ENCODE measurements around the gene SPTBN2. TPM values are rescaled to one million over a fixed set of nuclear protein-coding genes. Genes with fewer than 3 reads are reported as not detected.
A peak's percentile ranks its signal among the peaks of the same experiment; 100 is the strongest.
"Not testable (repeated sequence)": the region's sequence is repeated elsewhere in the genome, so short reads cannot be mapped to it uniquely, and the experiment has no call there.

SPTBN2 gene
- total RNA-seq, 2 experiments from 2014 or later: 0.31 TPM; not detected in 1

GRCh38 chr11:66641834-66642233, 87.2 kb downstream of the SPTBN2 start:
- DNase-seq (no peak), ATAC-seq (no peak)
- Mint-ChIP-seq H3K27ac (no peak overlapping the region), H3K4me1 (ENCODE audit: low read depth) (peaks cover 87% of the 10 kb centered on the region), H3K36me3 (ENCODE audit: low read depth) (peaks cover 92% of the 10 kb centered on the region), H3K4me3 (peak overlapping the region; percentile 98), H3K9me3 (ENCODE audit: insufficient read depth) (no peaks in the 10 kb centered on the region), H3K27me3 (ENCODE audit: low read depth) (no peaks in the 10 kb centered on the region)
- CTCF ChIA-PET: interaction anchor here (0.7 to 1.4 kb wide), 2 partner anchors 36 kb away, joined by 4 to 5 read pairs; partner anchors contain the start of gene RBM4B
- POLR2A ChIA-PET: interaction anchor here (6.3 kb wide), 1 partner anchor 26 kb away, joined by 78 read pairs; the partner anchor contains the start of gene RBM14

DNA sequence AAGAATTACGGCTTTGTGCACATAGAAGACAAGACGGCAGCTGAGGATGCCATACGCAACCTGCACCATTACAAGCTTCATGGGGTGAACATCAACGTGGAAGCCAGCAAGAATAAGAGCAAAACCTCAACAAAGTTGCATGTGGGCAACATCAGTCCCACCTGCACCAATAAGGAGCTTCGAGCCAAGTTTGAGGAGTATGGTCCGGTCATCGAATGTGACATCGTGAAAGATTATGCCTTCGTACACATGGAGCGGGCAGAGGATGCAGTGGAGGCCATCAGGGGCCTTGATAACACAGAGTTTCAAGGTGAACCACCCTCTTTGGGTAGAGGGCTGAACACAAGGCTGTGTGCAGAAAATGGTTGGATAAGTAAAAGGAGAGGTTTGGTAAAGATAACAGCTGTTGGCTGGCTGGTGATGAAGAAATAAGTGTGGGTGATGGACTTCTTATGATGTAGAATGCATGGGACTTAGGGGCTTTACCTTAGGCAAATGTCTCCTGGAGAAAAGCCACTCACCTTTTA, 89.1 kb downstream of the SPTBN2 start:
- not testable (repeated sequence) for H3K9me3 Mint-ChIP-seq (ENCODE audit: insufficient read depth); DNase-seq; ATAC-seq; H3K27me3 Mint-ChIP-seq (ENCODE audit: low read depth)
- H3K27ac Mint-ChIP-seq: peak overlapping the region; percentile 98
- H3K36me3 Mint-ChIP-seq (ENCODE audit: low read depth): peaks cover 83% of the 10 kb centered on the region
- POLR2A ChIA-PET: interaction anchor here (0.6 to 6.3 kb wide), 9 partner anchors 10 to 204 kb away, joined by 3 to 78 read pairs (median 8); partner anchors contain the start of genes CCDC87, CCS, RBM14 and RBM4B
- CTCF ChIA-PET: interaction anchor here (1.2 to 4.3 kb wide), 5 partner anchors 10 to 62 kb away, joined by 3 to 32 read pairs (median 11); partner anchors contain the start of genes RBM14 and RBM4B
- H3K4me3 Mint-ChIP-seq: peak overlapping the region; percentile 98
- peaks cover 72% of the 10 kb centered on the region for H3K4me1 Mint-ChIP-seq (ENCODE audit: low read depth)

DNA sequence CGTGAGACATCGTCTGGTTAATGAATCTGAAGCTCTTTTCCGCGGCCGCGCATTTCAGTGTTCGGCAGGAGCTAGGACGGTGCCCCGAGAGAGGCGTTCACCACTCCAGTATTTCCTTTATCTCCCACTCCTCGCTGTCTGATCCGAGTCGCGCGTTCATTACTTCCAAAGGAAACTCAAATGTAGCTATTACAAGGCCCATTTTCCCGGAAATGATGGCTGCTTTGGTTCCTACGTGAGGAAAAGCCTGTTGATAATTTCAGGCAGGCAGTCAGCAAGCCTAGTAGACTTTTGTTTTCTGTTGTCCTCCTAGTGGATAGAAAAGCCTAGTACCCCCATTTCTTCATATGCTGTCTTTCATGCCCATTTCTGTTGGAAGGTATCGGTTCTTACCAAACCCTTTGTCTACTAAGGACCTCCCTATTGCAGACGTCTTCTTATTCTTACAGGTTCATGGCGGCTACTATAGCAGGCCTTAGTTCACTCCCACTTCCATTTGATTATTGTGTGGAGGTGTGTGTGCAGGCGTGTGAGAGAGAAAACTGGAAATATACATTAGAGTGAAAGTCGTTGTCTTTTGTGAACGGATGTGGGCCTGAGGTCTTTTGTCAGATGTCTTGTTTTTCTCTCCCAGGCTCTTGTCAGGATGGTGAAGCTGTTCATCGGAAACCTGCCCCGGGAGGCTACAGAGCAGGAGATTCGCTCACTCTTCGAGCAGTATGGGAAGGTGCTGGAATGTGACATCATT, 89.8 kb downstream of the SPTBN2 start:
- Mint-ChIP-seq H3K27ac (peak overlapping the region; percentile 98), H3K27me3 (ENCODE audit: low read depth) (no peaks in the 10 kb centered on the region), H3K9me3 (ENCODE audit: insufficient read depth) (no peaks in the 10 kb centered on the region), H3K4me1 (ENCODE audit: low read depth) (peaks cover 68% of the 10 kb centered on the region), H3K36me3 (ENCODE audit: low read depth) (peaks cover 82% of the 10 kb centered on the region), H3K4me3 (peak overlapping the region; percentile 98)
- DNase-seq: peak; percentile 53
- ChIA-PET CTCF (interaction anchor here (0.9 to 4.3 kb wide), 14 partner anchors 10 to 250 kb away, joined by 3 to 32 read pairs (median 6); partner anchors contain the start of genes CCDC87, CCS, RBM14 and RBM4B), POLR2A (interaction anchor here (0.5 to 6.3 kb wide), 16 partner anchors 11 to 1141 kb away, joined by 3 to 78 read pairs (median 6); partner anchors contain the start of genes ACTN3, CCDC87, CCS and RBM14)
- ATAC-seq: peak; percentile 3

DNA sequence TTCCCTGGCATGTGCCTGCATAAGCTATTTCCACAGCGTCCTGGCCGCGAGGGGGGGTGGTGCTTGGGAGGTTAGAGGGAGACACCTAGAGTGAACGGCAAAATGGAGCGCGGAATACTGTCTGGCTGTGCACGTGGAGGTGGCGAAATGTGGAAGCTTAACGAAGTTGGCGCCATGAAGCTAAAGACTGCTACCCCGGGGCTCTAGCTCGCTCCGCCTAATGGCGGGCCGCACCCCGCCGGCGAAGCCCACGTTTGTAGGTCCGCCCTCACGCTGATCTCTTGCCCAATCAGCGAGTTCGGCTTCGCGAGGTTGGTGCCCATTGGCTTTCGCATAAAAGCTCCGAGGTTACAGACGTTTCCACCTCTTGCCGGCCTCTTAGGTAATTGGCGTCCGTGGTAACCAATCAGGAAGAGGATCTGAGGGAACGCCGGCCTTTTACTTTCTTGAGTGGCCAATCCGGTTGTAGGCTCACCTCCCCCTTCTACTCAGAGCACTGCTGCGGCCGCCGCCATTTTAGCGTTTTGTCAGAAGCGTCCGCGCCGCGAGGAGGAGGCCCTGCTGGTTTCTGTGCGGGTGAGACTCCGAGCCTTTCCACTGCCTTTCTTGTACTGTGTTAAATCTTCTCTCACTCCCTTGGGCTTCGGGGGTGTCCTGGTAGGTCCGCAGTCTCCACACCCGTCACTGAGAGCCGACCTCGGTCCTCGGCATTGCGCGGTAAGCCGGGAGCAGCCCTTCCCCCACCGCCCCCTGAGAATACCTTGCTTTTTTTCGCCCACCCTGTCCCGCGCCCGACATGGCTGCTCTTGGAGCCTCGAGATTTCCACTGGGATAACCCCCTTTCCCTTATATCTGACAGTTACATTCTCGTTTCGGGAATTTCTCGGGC, 90.6 kb downstream of the SPTBN2 start, which contains the start of gene RBM4:
Gene RBM4 (plus strand): TSS at position 527 of the 889 bp plus-strand sequence. CDS start 1,009 bp downstream, outside the sequence.
- CTCF ChIA-PET: interaction anchor here (0.7 to 4.3 kb wide), 25 partner anchors 7 to 250 kb away, joined by 3 to 32 read pairs (median 4); partner anchors contain the start of genes CCDC87, CCS, DPP3 and PELI3
- H3K27me3 Mint-ChIP-seq (ENCODE audit: low read depth): no peaks in the 10 kb centered on the region
- DNase-seq: peak; percentile 99
- no peaks in the 10 kb centered on the region for H3K9me3 Mint-ChIP-seq (ENCODE audit: insufficient read depth)
- peak within 1 kb of the TSS; percentile 98 for H3K27ac Mint-ChIP-seq
- H3K4me3 Mint-ChIP-seq: peak within 1 kb of the TSS; percentile 98
- H3K36me3 Mint-ChIP-seq (ENCODE audit: low read depth): peaks cover 77% of the 10 kb centered on the region
- peaks cover 62% of the 10 kb centered on the region for H3K4me1 Mint-ChIP-seq (ENCODE audit: low read depth)
- POLR2A ChIA-PET: interaction anchor here (0.5 to 6.3 kb wide), 25 partner anchors 8 to 1140 kb away, joined by 3 to 78 read pairs (median 5); partner anchors contain the start of genes ACTN3, CCDC87, CCS and RBM14
- peak; percentile 95 for ATAC-seq

DNA sequence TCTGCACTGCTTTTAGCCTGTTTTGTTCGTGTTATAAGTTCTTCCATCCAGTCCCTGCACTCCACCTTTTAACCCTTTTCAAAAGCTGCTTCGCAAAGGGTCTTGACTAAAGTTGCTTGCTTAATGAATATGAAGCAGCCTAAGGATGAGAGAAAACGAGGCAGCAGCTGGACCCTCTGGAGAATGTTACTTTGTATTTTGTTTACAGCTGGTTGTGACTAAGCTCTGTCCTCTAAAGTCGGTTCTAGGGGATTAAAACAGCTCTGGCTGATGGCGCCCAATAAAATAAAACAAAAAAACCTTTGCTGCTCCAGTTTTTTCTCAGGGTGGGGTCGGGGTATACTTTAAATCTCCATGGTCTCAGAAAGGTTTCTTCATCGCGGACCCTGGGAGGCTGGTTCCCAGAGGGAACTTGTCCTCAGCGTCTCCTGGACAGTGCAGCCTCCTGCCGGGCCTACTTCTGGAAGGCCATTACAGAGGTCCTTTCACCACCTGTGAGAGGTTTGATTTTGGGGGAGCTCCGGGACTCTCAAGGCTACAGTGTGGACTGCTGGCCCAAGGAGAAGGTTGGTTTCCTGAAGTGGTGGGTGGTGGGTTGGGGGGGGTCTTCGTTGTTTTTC, 91.3 kb downstream of the SPTBN2 start:
- ChIA-PET POLR2A (interaction anchor here (0.7 to 6.3 kb wide), 20 partner anchors 9 to 265 kb away, joined by 3 to 78 read pairs (median 4); partner anchors contain the start of genes ACTN3, CCDC87, CCS and RBM14), CTCF (interaction anchor here (0.7 to 4.3 kb wide), 22 partner anchors 8 to 249 kb away, joined by 3 to 32 read pairs (median 4); partner anchors contain the start of genes CCDC87, CCS, DPP3 and PELI3)
- no peaks in the 10 kb centered on the region for H3K27me3 Mint-ChIP-seq (ENCODE audit: low read depth)
- DNase-seq (peak; percentile 22), ATAC-seq (no peak)
- no peaks in the 10 kb centered on the region for H3K9me3 Mint-ChIP-seq (ENCODE audit: insufficient read depth)
- H3K27ac Mint-ChIP-seq: peak overlapping the region; percentile 98
- peak overlapping the region; percentile 98 for H3K4me3 Mint-ChIP-seq
- peaks cover 72% of the 10 kb centered on the region for H3K36me3 Mint-ChIP-seq (ENCODE audit: low read depth)
- peaks cover 54% of the 10 kb centered on the region for H3K4me1 Mint-ChIP-seq (ENCODE audit: low read depth)

- no peaks in the 10 kb centered on the region for H3K27me3 Mint-ChIP-seq (ENCODE audit: low read depth)
- CTCF ChIA-PET: interaction anchor here (0.9 to 4.3 kb wide), 4 partner anchors 14 to 45 kb away, joined by 4 to 32 read pairs (median 19); partner anchors contain the start of genes CCDC87, CCS and RBM4B
- DNase-seq (no peak), ATAC-seq (no peak)
- POLR2A ChIA-PET: interaction anchor here (0.7 to 6.3 kb wide), 5 partner anchors 11 to 41 kb away, joined by 3 to 78 read pairs (median 33); partner anchors contain the start of genes RBM14 and RBM4B
- H3K36me3 Mint-ChIP-seq (ENCODE audit: low read depth): peaks cover 68% of the 10 kb centered on the region
- no peaks in the 10 kb centered on the region for H3K9me3 Mint-ChIP-seq (ENCODE audit: insufficient read depth)
- H3K4me1 Mint-ChIP-seq (ENCODE audit: low read depth): peaks cover 48% of the 10 kb centered on the region
- H3K27ac Mint-ChIP-seq: peak overlapping the region; percentile 61
- H3K4me3 Mint-ChIP-seq: no peak overlapping the region
These were observed 92.6 kb downstream of the SPTBN2 start for GRCh38 chr11:66636411-66636810.

Other genes starting within 250 kb of the SPTBN2 start
- gene DPP3, start 248.8 kb downstream of the SPTBN2 start, total RNA-seq: 10 to 100 TPM; 73.3 to 79.1 TPM
- 10 to 100 TPM; 10.6 to 14.0 TPM for gene BBS1, start 218.6 kb downstream of the SPTBN2 start, total RNA-seq
- 10 to 100 TPM; 15.5 to 15.9 TPM for gene ZDHHC24, start 183.2 kb downstream of the SPTBN2 start, total RNA-seq
- gene ACTN3, start 182.3 kb downstream of the SPTBN2 start, total RNA-seq: not detected
- under 1 TPM; 0.70 to 0.90 TPM for gene CTSF, start 160.6 kb downstream of the SPTBN2 start, total RNA-seq
- under 1 TPM; 0.55 to 0.70 TPM for gene CCDC87, start 136.2 kb downstream of the SPTBN2 start, total RNA-seq
- 10 to 100 TPM; 29.3 to 32.5 TPM for gene CCS, start 136.0 kb downstream of the SPTBN2 start, total RNA-seq
- 100 to 1,000 TPM; 168 to 182 TPM for gene RBM14, start 112.6 kb downstream of the SPTBN2 start, total RNA-seq
- 100 to 1,000 TPM; 118 to 121 TPM for gene RBM4, start 90.5 kb downstream of the SPTBN2 start, total RNA-seq
- 10 to 100 TPM; 18.7 to 21.5 TPM for gene RBM4B, start 51.3 kb downstream of the SPTBN2 start, total RNA-seq
- gene RCE1, start 114.2 kb upstream of the SPTBN2 start, total RNA-seq: 10 to 100 TPM; 23.1 to 27.3 TPM
- 10 to 100 TPM; 24.6 to 28.3 TPM for gene LRFN4, start 127.8 kb upstream of the SPTBN2 start, total RNA-seq
- 10 to 100 TPM; 10.4 to 11.7 TPM for gene PC, start 229.2 kb upstream of the SPTBN2 start, total RNA-seq
- gene C11orf86, start 246.1 kb upstream of the SPTBN2 start, total RNA-seq: not detected